RWPE2 (cell line): Measurements from ENCODE around the gene TPCN2.
A peak's percentile ranks its signal among the peaks of the same experiment; 100 is the strongest.

ENCODE experiments used
- ATAC-seq: fragments of 200-7000 bp; cut with Tn5 transposase; 3 replicates; pipeline ENCODE4 v1.9.1; 2021; ENCODE audit warnings: low read depth
- DNase-seq: peaks from one replicate; pipeline ENCODE4 v3.0.0-alpha.2; 2020; ENCODE audit warnings: low spot score
- H3K27ac ChIP-seq: fragments of 450-650 bp; 2 replicates; pipeline ENCODE4 v1.5.1; 2017; ENCODE audit warnings: mild to moderate bottlenecking; ENCODE audit not compliant: poor library complexity, severe bottlenecking
- H3K27me3 ChIP-seq: fragments of 250-450 bp; sonication (Bioruptor Pico); 2 replicates; pipeline ENCODE4 v1.5.1; 2021; ENCODE audit warnings: mild to moderate bottlenecking, moderate library complexity; ENCODE audit not compliant: insufficient read depth, poor library complexity, severe bottlenecking
- H3K36me3 ChIP-seq: fragments of 250-450 bp; sonication (Bioruptor Pico); 2 replicates; pipeline ENCODE4 v1.5.1; 2020; ENCODE audit warnings: low read depth, mild to moderate bottlenecking, moderate library complexity
- H3K4me1 ChIP-seq: fragments of 250-450 bp; sonication (Bioruptor Pico); 2 replicates; pipeline ENCODE4 v1.5.1; 2021; ENCODE audit warnings: mild to moderate bottlenecking, moderate library complexity; ENCODE audit not compliant: insufficient read depth, poor library complexity, severe bottlenecking
- H3K4me3 ChIP-seq: fragments of 250-450 bp; sonication (Bioruptor Pico); 2 replicates; pipeline ENCODE4 v1.5.1; 2021; ENCODE audit warnings: mild to moderate bottlenecking, moderate library complexity; ENCODE audit not compliant: severe bottlenecking
- H3K9me3 ChIP-seq: fragments of 250-450 bp; sonication (Bioruptor Pico); 2 replicates; pipeline ENCODE4 v1.5.1; 2021; ENCODE audit warnings: mild to moderate bottlenecking, moderate library complexity; ENCODE audit not compliant: severe bottlenecking
- TF ChIP-seq, protein P1 (sequence below): fragments of 450-650 bp; IDR thresholded peaks from one replicate; pipeline ENCODE4 v1.5.1; 2017; ENCODE audit warnings: mild to moderate bottlenecking, moderate library complexity; ENCODE audit not compliant: poor library complexity, severe bottlenecking

The TPCN2 gene

DNA sequence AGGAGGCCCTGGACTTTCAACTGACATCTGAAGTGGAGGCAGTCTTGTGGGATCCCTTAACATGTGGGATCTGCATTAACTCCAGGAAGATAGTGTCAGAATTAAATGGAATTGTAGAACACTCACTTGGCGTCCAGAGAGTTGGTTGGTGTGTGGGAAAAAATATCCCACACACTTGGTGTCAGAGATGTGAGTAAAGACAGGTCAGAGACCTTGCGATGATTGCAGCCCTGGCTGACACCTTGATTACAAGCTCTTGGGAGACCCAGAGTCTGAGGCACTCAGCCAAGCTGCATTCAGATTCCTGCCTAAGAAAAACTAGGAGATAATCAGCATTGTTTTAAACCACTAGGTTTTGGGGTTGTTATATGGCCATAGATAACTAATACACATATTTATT, 7.2 kb upstream of the TPCN2 start:
- ATAC-seq, result no peak
- no peaks in the 10 kb centered on the region for H3K4me1 ChIP-seq
- H3K36me3 ChIP-seq, result no peaks in the 10 kb centered on the region
- no peak overlapping the region for H3K27ac ChIP-seq
- TF ChIP-seq, protein P1, sequence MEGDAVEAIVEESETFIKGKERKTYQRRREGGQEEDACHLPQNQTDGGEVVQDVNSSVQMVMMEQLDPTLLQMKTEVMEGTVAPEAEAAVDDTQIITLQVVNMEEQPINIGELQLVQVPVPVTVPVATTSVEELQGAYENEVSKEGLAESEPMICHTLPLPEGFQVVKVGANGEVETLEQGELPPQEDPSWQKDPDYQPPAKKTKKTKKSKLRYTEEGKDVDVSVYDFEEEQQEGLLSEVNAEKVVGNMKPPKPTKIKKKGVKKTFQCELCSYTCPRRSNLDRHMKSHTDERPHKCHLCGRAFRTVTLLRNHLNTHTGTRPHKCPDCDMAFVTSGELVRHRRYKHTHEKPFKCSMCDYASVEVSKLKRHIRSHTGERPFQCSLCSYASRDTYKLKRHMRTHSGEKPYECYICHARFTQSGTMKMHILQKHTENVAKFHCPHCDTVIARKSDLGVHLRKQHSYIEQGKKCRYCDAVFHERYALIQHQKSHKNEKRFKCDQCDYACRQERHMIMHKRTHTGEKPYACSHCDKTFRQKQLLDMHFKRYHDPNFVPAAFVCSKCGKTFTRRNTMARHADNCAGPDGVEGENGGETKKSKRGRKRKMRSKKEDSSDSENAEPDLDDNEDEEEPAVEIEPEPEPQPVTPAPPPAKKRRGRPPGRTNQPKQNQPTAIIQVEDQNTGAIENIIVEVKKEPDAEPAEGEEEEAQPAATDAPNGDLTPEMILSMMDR, result no peak
- DNase-seq, result no peak
- H3K27me3 ChIP-seq, result no peaks in the 10 kb centered on the region
- H3K4me3 ChIP-seq, result no peak overlapping the region
- no peaks in the 10 kb centered on the region for H3K9me3 ChIP-seq

DNA sequence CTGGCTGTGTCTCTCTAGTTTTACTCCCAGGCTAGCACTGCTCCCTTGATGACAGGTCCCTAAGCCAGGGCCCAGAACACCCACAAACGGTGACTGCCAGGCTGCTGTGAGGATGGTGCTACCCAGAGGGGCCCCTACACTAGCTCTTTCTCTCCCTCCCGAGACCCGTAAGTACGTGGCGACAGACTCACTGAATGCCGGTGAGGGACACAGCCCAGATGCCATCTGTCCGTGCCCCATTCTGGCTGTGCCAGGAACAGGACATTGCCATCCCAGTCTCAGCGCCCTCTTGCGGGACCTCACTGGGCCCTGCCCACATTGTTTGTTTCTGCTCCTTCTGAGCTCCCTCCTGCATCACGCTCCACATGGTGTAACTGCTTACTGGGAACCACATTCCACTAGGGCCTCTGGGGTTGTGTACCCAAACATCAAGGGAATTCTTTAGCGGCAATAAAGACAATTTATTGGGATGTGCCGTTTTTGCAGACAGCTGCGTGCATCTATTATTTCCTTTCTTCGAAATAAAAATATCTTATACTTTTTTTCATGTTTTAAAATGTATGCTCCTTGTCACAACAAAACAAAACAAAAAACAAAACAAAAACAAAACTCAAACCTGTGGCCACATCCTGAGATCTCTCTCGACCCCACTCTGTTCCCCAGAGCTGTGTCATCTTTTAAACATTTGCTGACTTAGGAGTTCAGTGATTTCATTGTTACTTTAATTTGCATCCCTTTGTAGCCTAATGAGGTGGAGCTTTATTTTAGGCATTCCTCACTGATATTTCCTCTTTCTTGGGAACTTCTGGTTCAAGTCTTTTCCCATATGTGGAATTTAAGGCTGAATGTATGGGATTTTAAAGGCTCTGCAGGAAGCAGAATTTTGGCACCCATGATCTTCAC, 4.4 kb upstream of the TPCN2 start:
- DNase-seq (no peak), ATAC-seq (0 out of 3 replicates have a peak, but pooled peaks have one; percentile 36)
- TF ChIP-seq, protein P1, result peak; percentile 47
- Histone ChIP-seq H3K4me3 (no peak overlapping the region), H3K27ac (no peak overlapping the region), H3K4me1 (peaks cover 3% of the 10 kb centered on the region), H3K27me3 (no peaks in the 10 kb centered on the region), H3K9me3 (no peaks in the 10 kb centered on the region), H3K36me3 (no peaks in the 10 kb centered on the region)

DNA sequence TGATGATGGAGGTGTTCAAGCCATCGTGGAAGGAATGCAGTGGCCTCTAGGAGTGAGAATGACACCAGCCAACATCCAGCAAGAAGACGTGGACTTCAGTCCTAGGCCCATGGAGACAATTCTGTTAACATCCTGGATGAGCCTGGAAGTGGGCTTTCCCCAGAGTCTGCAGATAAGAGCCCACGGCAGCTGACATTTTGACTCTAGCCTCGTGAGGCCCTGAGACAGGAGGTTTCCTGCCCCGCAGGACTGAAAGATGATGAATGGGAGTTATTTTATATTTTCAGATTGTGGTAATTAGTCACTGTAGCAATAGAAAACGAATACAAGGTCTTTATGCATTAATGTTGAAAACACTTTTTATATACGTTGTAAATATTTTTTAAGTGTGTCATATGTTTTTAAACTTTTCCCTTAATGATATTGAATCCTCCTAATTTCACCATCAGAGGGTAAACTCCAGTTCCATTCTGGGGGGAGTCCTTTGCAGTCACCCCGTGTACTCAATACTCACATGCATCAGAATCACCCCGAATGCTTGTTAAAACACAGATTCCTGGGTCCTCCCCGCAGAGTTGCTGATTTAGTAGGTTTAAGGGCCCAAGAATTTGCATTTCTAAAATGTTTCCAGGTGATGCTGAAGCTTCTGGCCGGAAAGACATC, 570 bp upstream of the TPCN2 start:
- DNase-seq (no peak), ATAC-seq (no peak)
- Histone ChIP-seq H3K36me3 (no peaks in the 10 kb centered on the region), H3K27me3 (no peaks in the 10 kb centered on the region), H3K4me3 (peak overlapping the region; percentile 91), H3K4me1 (peaks cover 3% of the 10 kb centered on the region), H3K9me3 (no peaks in the 10 kb centered on the region), H3K27ac (no peak overlapping the region)
- TF ChIP-seq, protein P1, result no peak

DNA sequence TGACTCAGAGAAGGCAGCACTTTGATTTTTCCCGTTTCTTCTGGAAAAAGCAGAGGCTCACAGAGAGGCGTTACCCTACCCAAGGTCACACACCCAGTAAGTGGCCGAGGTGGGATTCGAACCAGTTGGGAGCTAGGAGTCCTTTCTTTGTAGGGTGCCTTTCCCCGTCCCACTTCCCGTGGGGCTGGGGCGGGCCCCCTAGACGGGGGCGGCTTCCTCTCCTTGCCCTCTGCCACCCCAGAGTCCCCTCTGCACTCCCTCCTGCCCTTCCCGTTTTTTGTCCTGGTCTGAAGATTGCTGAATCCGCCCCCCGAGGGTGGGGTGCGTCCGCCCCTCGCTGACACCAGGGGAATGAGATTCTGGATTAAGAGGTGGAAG, 747 bp downstream of the TPCN2 start:
- peak overlapping the region; percentile 48 for H3K27ac ChIP-seq
- ATAC-seq, result no peak
- H3K4me1 ChIP-seq, result peaks cover 3% of the 10 kb centered on the region
- no peaks in the 10 kb centered on the region for H3K9me3 ChIP-seq
- H3K4me3 ChIP-seq, result peak overlapping the region; percentile 91
- no peak for DNase-seq
- no peaks in the 10 kb centered on the region for H3K36me3 ChIP-seq
- TF ChIP-seq, protein P1, result no peak
- no peaks in the 10 kb centered on the region for H3K27me3 ChIP-seq
